HG02759 (cell line): ENCODE results near the gene IGFL4.
"Not testable (repeated sequence)": the region's sequence is repeated elsewhere in the genome, so short reads cannot be mapped to it uniquely, and the experiment has no call there.

Experiments
- ATAC-seq: cut with Tn5 transposase; IDR thresholded peaks from one replicate; pipeline ENCODE4 v1.9.1; 2021; ENCODE audit warnings: mild to moderate bottlenecking, moderate library complexity; ENCODE audit not compliant: unreplicated experiment

The IGFL4 gene

GRCh38 chr19:46040952-46041500 is at the start of gene IGFL4:
TSS of gene IGFL4 (minus strand) at chr19:46041002. CDS start at chr19:46040962, 40 bp downstream.
- no peak for ATAC-seq

- ATAC-seq: no peak
Measured at GRCh38 chr19:46090444-46090843, 49.6 kb upstream of the IGFL4 start.

- ATAC-seq: no peak
Measured at GRCh38 chr19:46089432-46089831, 48.6 kb upstream of the IGFL4 start.

- ATAC-seq: no peak
Measured at GRCh38 chr19:46088101-46088500, 47.3 kb upstream of the IGFL4 start.

GRCh38 chr19:46085888-46086287 is 45.1 kb upstream of the IGFL4 start:
- ATAC-seq: no peak

- no peak for ATAC-seq
Measured at GRCh38 chr19:46082728-46083050, 41.9 kb upstream of the IGFL4 start.

GRCh38 chr19:46081928-46082727 is 41.3 kb upstream of the IGFL4 start:
- no peak for ATAC-seq

- no peak for ATAC-seq
Measured at GRCh38 chr19:46080561-46080960, 39.8 kb upstream of the IGFL4 start.

GRCh38 chr19:46079576-46079975 is 38.8 kb upstream of the IGFL4 start:
- no peak for ATAC-seq

GRCh38 chr19:46078573-46079332 is 38.0 kb upstream of the IGFL4 start:
- not testable (repeated sequence) for ATAC-seq

GRCh38 chr19:46077815-46078167 is 37.0 kb upstream of the IGFL4 start:
- ATAC-seq: no peak

- no peak for ATAC-seq
Measured at GRCh38 chr19:46076951-46077814, 36.4 kb upstream of the IGFL4 start.

- no peak for ATAC-seq
Measured at GRCh38 chr19:46076031-46076880, 35.5 kb upstream of the IGFL4 start.

- no peak for ATAC-seq
Measured at GRCh38 chr19:46073268-46073922, 32.6 kb upstream of the IGFL4 start.

GRCh38 chr19:46069806-46070341 is 29.1 kb upstream of the IGFL4 start:
- no peak for ATAC-seq

- ATAC-seq: no peak
Measured at GRCh38 chr19:46068345-46069258, 27.8 kb upstream of the IGFL4 start.

GRCh38 chr19:46067691-46068090 is 26.9 kb upstream of the IGFL4 start:
- ATAC-seq: no peak

- no peak for ATAC-seq
Measured at GRCh38 chr19:46066471-46066870, 25.7 kb upstream of the IGFL4 start.
